ENCODE measurements around the gene CDH8.

CDH8 gene

GRCh38 chr16:61872778-61873119 lies 163.5 kb downstream of the CDH8 start:
- no peaks in the 10 kb centered on the region for H3K9me3 Mint-ChIP-seq
- no peak overlapping the region for H3K4me3 Mint-ChIP-seq

DNA sequence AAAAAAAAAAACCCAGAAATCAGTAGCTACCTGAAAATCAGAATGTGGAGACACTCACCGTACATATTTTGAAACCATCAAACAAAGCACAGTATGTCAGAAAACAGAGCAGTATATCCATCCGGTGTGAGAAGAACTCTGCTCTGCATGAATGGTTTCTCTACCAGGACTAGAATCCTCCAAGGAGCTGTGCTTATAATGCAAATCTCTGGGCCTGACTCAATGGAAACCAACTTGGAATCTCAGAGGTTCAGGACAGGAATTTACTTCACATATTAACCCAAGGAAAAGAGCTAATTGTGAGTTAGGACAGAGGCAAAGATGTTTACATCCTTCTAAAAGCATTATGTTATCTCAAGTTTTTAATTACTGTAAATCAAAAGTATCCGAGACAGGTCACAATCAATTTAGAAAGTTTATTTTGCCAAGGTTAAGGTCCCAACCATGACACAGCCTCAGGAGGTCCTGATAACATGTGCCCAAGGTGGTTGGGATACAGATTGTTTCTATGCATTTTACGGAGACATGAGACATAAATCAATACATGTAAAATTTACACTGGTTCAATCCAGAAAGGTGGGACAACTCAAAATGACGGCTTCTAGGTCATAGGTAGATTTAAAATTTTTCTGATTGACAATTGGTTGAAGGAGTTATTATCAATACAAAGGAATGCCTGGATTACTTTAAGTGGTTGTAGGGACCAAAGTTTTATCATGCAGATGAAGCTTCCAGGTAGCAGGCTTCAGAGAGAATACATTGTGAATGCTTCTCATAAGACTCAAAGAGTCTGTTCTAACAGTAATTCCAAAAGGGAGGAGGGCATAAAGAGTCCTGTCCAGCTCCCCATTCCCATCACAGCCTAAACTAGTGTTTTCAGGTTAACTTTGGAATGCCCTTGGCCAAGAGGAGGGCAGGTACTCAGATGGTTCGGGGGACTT lies 164.1 kb downstream of the CDH8 start:
- Mint-ChIP-seq H3K36me3 (ENCODE audit: low read depth) (no peaks in the 10 kb centered on the region), H3K9me3 (no peaks in the 10 kb centered on the region), H3K4me1 (no peaks in the 10 kb centered on the region), H3K4me3 (no peak overlapping the region), H3K27me3 (ENCODE audit: low read depth) (no peaks in the 10 kb centered on the region), H3K27ac (no peak overlapping the region)
- no peak for TF ChIP-seq CTCF (IDR thresholded peaks at IDR 0.05; ENCODE audit: unreplicated experiment in 3 of 3)

More at GRCh38 chr16:61872778-61873119, 163.5 kb downstream of the CDH8 start:
- no peaks in the 10 kb centered on the region for H3K36me3 Mint-ChIP-seq (ENCODE audit: low read depth)
- no peaks in the 10 kb centered on the region for H3K27me3 Mint-ChIP-seq (ENCODE audit: low read depth)
- peaks cover 5% of the 10 kb centered on the region for H3K4me1 Mint-ChIP-seq
- no peak for TF ChIP-seq CTCF (IDR thresholded peaks at IDR 0.05; ENCODE audit: unreplicated experiment in 3 of 3)
- H3K27ac Mint-ChIP-seq, result no peak overlapping the region

DNA sequence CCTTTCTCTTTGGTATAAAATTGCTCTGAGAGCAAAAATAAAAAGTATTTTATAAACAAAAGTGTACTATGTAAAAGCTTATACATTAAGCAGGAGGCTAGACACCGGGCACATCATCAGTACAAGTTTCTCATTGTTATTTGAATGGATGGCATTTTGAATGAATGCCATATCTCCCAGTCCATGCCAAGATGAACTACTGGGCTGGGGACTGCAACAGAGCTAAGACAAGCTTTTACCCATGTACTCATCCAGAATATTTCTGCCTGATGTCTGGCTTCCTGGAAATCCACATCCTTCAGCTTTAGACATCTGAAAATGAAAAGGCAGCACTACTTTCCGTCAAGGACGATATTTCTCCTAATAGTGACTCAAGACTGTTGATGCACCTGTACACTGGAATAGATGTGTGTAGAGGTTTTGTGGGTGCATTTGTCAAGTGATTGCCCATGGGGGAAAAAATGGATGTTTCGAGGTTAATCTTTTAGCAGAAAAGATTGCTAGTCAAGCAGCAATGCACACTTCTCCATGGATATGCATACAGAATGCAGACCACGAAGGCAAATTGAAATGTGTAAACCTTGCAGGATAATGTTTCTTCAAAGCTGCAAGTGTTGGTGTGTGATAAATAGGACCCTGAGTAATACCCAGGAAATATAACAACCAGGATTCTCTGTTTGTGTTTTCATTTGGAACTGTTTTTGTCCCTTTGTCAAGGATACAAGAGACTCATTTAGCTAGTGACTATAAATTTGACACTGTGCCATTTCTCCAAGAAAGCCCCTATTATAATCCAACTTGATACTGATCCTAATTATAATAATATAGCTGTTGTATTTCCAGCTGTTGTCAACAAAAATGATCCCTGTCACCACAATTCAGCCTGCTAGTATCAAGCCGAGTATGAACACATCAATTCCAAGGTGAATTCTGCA lies 173.8 kb downstream of the CDH8 start:
- H3K4me3 Mint-ChIP-seq, result no peak overlapping the region
- H3K27me3 Mint-ChIP-seq (ENCODE audit: low read depth), result no peaks in the 10 kb centered on the region
- no peaks in the 10 kb centered on the region for H3K36me3 Mint-ChIP-seq (ENCODE audit: low read depth)
- peaks cover 11% of the 10 kb centered on the region for H3K4me1 Mint-ChIP-seq
- H3K9me3 Mint-ChIP-seq, result no peaks in the 10 kb centered on the region
- H3K27ac Mint-ChIP-seq, result no peak overlapping the region
- TF ChIP-seq CTCF (IDR thresholded peaks at IDR 0.05; ENCODE audit: unreplicated experiment in 3 of 3), result no peak

GRCh38 chr16:61858988-61859387 lies 177.2 kb downstream of the CDH8 start:
- no peak for TF ChIP-seq CTCF (IDR thresholded peaks at IDR 0.05; ENCODE audit: unreplicated experiment in 3 of 3)
- Mint-ChIP-seq H3K27me3 (ENCODE audit: low read depth) (no peaks in the 10 kb centered on the region), H3K36me3 (ENCODE audit: low read depth) (no peaks in the 10 kb centered on the region)

GRCh38 chr16:61842666-61843065 lies 193.6 kb downstream of the CDH8 start:
- H3K4me3 Mint-ChIP-seq, result no peak overlapping the region
- no peak overlapping the region for H3K27ac Mint-ChIP-seq
- no peaks in the 10 kb centered on the region for H3K36me3 Mint-ChIP-seq (ENCODE audit: low read depth)
- no peaks in the 10 kb centered on the region for H3K4me1 Mint-ChIP-seq
- no peaks in the 10 kb centered on the region for H3K9me3 Mint-ChIP-seq
- no peaks in the 10 kb centered on the region for H3K27me3 Mint-ChIP-seq (ENCODE audit: low read depth)
- no peak for TF ChIP-seq CTCF (IDR thresholded peaks at IDR 0.05; ENCODE audit: unreplicated experiment in 3 of 3)

More at GRCh38 chr16:61858988-61859387, 177.2 kb downstream of the CDH8 start:
- H3K4me1 Mint-ChIP-seq, result no peaks in the 10 kb centered on the region
- no peak overlapping the region for H3K4me3 Mint-ChIP-seq
- no peak overlapping the region for H3K27ac Mint-ChIP-seq
- H3K9me3 Mint-ChIP-seq, result no peaks in the 10 kb centered on the region
